ENCODE results near the gene C3orf18. TPM values are rescaled to one million over a fixed set of nuclear protein-coding genes. Genes with fewer than 3 reads are reported as not detected.

C3orf18 gene
- total RNA-seq, 1 donor from 2014 or later = 5.9 TPM

- no peaks in the 10 kb centered on the region for H3K36me3 Mint-ChIP-seq (ENCODE audit: low read depth)
- no peak overlapping the region for H3K4me3 Mint-ChIP-seq
- no peak for DNase-seq
- POLR2A ChIA-PET = no interaction called here
- no peaks in the 10 kb centered on the region for H3K4me1 Mint-ChIP-seq
- ATAC-seq (ENCODE audit: low read depth) = no peak
- intact Hi-C loops (cut with micrococcal nuclease) = no loop called here
- H3K27ac Mint-ChIP-seq = no peak overlapping the region
- CTCF ChIA-PET = no interaction called here
- H3K27me3 Mint-ChIP-seq = peaks cover 53% of the 10 kb centered on the region
- no peak for TF ChIP-seq CTCF (IDR thresholded peaks at IDR 0.05)
- H3K9me3 Mint-ChIP-seq = no peaks in the 10 kb centered on the region
Measured at GRCh38 chr3:50532062-50532705, 35.4 kb downstream of the C3orf18 start.

- Mint-ChIP-seq H3K9me3 (no peaks in the 10 kb centered on the region), H3K4me1 (no peaks in the 10 kb centered on the region), H3K27me3 (peaks cover 46% of the 10 kb centered on the region), H3K4me3 (no peak overlapping the region), H3K27ac (no peak overlapping the region), H3K36me3 (ENCODE audit: low read depth) (no peaks in the 10 kb centered on the region)
- TF ChIP-seq CTCF (IDR thresholded peaks at IDR 0.05) = no peak
- ChIA-PET CTCF (no interaction called here), POLR2A (no interaction called here)
- DNase-seq = no peak
- intact Hi-C loops (cut with micrococcal nuclease) = no loop called here
- ATAC-seq (ENCODE audit: low read depth) = no peak
Measured at GRCh38 chr3:50531201-50531600, 36.3 kb downstream of the C3orf18 start.

GRCh38 chr3:50530001-50530970, 37.3 kb downstream of the C3orf18 start:
- CTCF ChIA-PET = no interaction called here
- DNase-seq = no peak
- no peak for ATAC-seq (ENCODE audit: low read depth)
- H3K9me3 Mint-ChIP-seq = no peaks in the 10 kb centered on the region
- POLR2A ChIA-PET = no interaction called here
- TF ChIP-seq CTCF (IDR thresholded peaks at IDR 0.05) = no peak
- peaks cover 43% of the 10 kb centered on the region for H3K27me3 Mint-ChIP-seq
- no peaks in the 10 kb centered on the region for H3K36me3 Mint-ChIP-seq (ENCODE audit: low read depth)
- H3K27ac Mint-ChIP-seq = no peak overlapping the region
- H3K4me3 Mint-ChIP-seq = no peak overlapping the region
- no peaks in the 10 kb centered on the region for H3K4me1 Mint-ChIP-seq
- intact Hi-C loops (cut with micrococcal nuclease) = no loop called here

- Mint-ChIP-seq H3K9me3 (no peaks in the 10 kb centered on the region), H3K4me1 (no peaks in the 10 kb centered on the region), H3K36me3 (ENCODE audit: low read depth) (no peaks in the 10 kb centered on the region), H3K27me3 (peaks cover 21% of the 10 kb centered on the region), H3K4me3 (no peak overlapping the region), H3K27ac (no peak overlapping the region)
- POLR2A ChIA-PET = no interaction called here
- CTCF ChIA-PET = no interaction called here
- no peak for DNase-seq
- no peak for TF ChIP-seq CTCF (IDR thresholded peaks at IDR 0.05)
- peak; percentile 61 for ATAC-seq (ENCODE audit: low read depth)
- intact Hi-C loops (cut with micrococcal nuclease) = no loop called here
Measured at GRCh38 chr3:50525987-50526386, 41.6 kb downstream of the C3orf18 start.

GRCh38 chr3:50525191-50525910, 42.2 kb downstream of the C3orf18 start:
- no peak for DNase-seq
- Mint-ChIP-seq H3K4me3 (no peak overlapping the region), H3K4me1 (no peaks in the 10 kb centered on the region), H3K27ac (no peak overlapping the region), H3K36me3 (ENCODE audit: low read depth) (no peaks in the 10 kb centered on the region), H3K9me3 (no peaks in the 10 kb centered on the region), H3K27me3 (peaks cover 19% of the 10 kb centered on the region)
- TF ChIP-seq CTCF (IDR thresholded peaks at IDR 0.05) = no peak
- no peak for ATAC-seq (ENCODE audit: low read depth)
- ChIA-PET POLR2A (no interaction called here), CTCF (no interaction called here)
- intact Hi-C loops (cut with micrococcal nuclease) = no loop called here

Data from activated B cell treated with CpG ODN at 0.5 μM for 24 hours (primary cell).